ENCODE measurements around the gene SPINK9. TPM values are rescaled to one million over a fixed set of nuclear protein-coding genes. Genes with fewer than 3 reads are reported as not detected.

Gene SPINK9
- total and polyA plus RNA-seq, 2 of the 4 experiments (the other 2 are of a cell fraction), result not detected

DNA sequence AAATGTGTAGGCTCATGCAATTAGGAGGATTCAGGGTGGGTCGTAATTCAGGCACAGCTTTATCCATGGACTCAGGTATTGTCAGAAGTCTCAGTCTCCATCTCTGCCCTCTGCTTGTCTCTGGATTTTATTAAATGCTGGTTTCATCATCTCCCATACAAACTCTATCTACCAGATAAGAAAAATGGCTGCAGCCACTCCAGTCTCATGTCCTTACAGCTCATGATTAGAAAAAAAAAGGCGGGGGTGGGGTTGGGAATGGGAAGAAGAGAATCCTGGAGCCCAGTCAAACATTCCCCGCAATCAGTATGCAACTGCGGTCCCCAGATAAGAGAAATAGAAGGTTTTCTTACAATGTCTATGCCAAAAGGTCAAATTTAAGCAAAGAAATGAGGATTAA, 40.8 kb downstream of the SPINK9 start (continued):
- TF ChIP-seq, protein P1, sequence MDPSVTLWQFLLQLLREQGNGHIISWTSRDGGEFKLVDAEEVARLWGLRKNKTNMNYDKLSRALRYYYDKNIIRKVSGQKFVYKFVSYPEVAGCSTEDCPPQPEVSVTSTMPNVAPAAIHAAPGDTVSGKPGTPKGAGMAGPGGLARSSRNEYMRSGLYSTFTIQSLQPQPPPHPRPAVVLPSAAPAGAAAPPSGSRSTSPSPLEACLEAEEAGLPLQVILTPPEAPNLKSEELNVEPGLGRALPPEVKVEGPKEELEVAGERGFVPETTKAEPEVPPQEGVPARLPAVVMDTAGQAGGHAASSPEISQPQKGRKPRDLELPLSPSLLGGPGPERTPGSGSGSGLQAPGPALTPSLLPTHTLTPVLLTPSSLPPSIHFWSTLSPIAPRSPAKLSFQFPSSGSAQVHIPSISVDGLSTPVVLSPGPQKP (IDR thresholded peaks at IDR 0.05; ENCODE audit: borderline replicate concordance, low read depth, low read length), result no peak
- TF ChIP-seq SMC3 (IDR thresholded peaks at IDR 0.05; ENCODE audit: low read depth, low read length), result no peak

DNA sequence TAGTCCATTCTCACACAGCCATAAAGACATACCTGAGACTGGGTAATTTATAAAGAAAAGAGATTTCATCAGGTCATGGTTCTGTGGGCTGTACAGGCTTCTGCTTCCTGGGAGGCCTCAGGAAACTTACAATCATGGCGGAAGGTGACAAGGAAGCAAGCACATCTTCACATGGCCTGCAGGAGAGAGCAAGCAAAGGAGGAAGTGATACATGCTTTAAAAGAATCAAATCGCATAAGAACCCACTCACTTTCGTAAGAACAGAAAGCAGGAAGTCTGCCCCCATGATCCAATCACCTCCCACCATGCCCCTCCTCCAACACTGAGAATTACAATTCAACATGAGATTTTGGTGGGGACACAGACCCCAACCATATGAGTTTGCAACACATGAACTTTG, 43.3 kb downstream of the SPINK9 start:
- no peak overlapping the region for H3K14ac ChIP-seq (replicated peaks; ENCODE audit: low read depth, low read length)
- H4K8ac ChIP-seq (ENCODE audit: low read depth in 2 of 2, low read length in 2 of 2), result no peak overlapping the region
- no peak overlapping the region for H3K4me2 ChIP-seq (ENCODE audit: low read depth, low read length)
- dilution Hi-C loops (cut with HindIII; ENCODE audit: low sequenced_read_pairs, unreplicated experiment), result no loop called here
- no peaks in the 10 kb centered on the region; a peak in 1 of 4 replicates for H3K79me1 ChIP-seq (ENCODE audit: low read depth in 1 of 2, low read length in 2 of 2)
- H3K27ac ChIP-seq (ENCODE audit: insufficient read depth, low read length), result no peak overlapping the region
- H3K23ac ChIP-seq (ENCODE audit: low read depth, low read length), result no peak overlapping the region
- H3K27me3 ChIP-seq (ENCODE audit: control insufficient read depth, insufficient read depth, low read length), result no peaks in the 10 kb centered on the region
- H3K4me1 ChIP-seq (ENCODE audit: control insufficient read depth, insufficient read depth, low read length), result peaks cover 2% of the 10 kb centered on the region; the same call in 1 of the 2 replicates
- ChIA-PET CTCF (no interaction called here), POLR2A (ENCODE audit: unreplicated experiment) (no interaction called here)
- no peak overlapping the region for H2BK120ac ChIP-seq (ENCODE audit: low read depth, low read length)
- no peak overlapping the region for H3K4ac ChIP-seq (ENCODE audit: low read depth, low read length)
- no peak overlapping the region for H2AK9ac ChIP-seq (replicated peaks; ENCODE audit: low read depth, low read length, poor library complexity)
- H3K4me3 ChIP-seq (ENCODE audit: insufficient read depth, low read depth, low read length), result no peak overlapping the region
- no peak overlapping the region for H2BK15ac ChIP-seq (ENCODE audit: low read depth, low read length)
- no peak overlapping the region for H2BK20ac ChIP-seq (ENCODE audit: low read depth, low read length)
- intact Hi-C loops (cut with micrococcal nuclease), result no loop called here
- H3K9me3 ChIP-seq (ENCODE audit: control insufficient read depth, insufficient read depth, low read length), result no peaks in the 10 kb centered on the region
- no TSS peak for BruUV-seq (replicated peaks)
- no peak overlapping the region for H2AFZ ChIP-seq (replicated peaks; ENCODE audit: low read length, poor library complexity)
- no peak overlapping the region for H4K91ac ChIP-seq (ENCODE audit: insufficient read depth, low read depth, low read length)
- no peaks in the 10 kb centered on the region for H3K9me1 ChIP-seq (ENCODE audit: insufficient read depth, low read length)
- WGBS, 2 experiments (ENCODE audit: extremely low coverage in 2 of 2, insufficient read length in 1 of 2), result no CpG with 5 or more reads among the region's 3 CpGs
- H3K56ac ChIP-seq (ENCODE audit: extremely low read depth, insufficient read depth, low read length), result no peak overlapping the region
- DNase-seq (no peak), ATAC-seq (ENCODE audit: low read depth) (no peak)
- H4K20me1 ChIP-seq (ENCODE audit: insufficient read depth, low read length), result no peaks in the 10 kb centered on the region
- no peak overlapping the region for H2BK5ac ChIP-seq (ENCODE audit: low read depth, low read length, poor library complexity, severe bottlenecking)
- H3K9ac ChIP-seq (ENCODE audit: low read depth, low read length), result no peak overlapping the region
- no peak overlapping the region for H3K18ac ChIP-seq (ENCODE audit: low read depth, low read length)
- H4K5ac ChIP-seq (ENCODE audit: low read depth, low read length), result no peak overlapping the region
- in situ Hi-C loops (cut with MboI; ENCODE audit: low sequenced_read_pairs), result loop anchor here (10.0 kb wide), 1 partner anchor 204 kb away; no protein-coding TSS in a partner anchor
- peaks cover 2% of the 10 kb centered on the region; the same call in 1 of the 2 replicates for H3K36me3 ChIP-seq (ENCODE audit: control insufficient read depth, insufficient read depth, low read length)
- H2AK5ac ChIP-seq (ENCODE audit: low read depth, low read length), result no peak overlapping the region
- TF ChIP-seq RFX5 (IDR thresholded peaks at IDR 0.05; ENCODE audit: low read depth, low read length) (no peak), BHLHE40 (IDR thresholded peaks at IDR 0.05; ENCODE audit: low read depth, low read length) (no peak), SMC3 (IDR thresholded peaks at IDR 0.05; ENCODE audit: low read depth, low read length) (no peak), MAFK (IDR thresholded peaks at IDR 0.05; ENCODE audit: low read depth, low read length) (no peak), RCOR1 (IDR thresholded peaks at IDR 0.05; ENCODE audit: insufficient replicate concordance, low read length) (no peak), FOS (IDR thresholded peaks at IDR 0.05; ENCODE audit: low read depth, low read length) (no peak), NFE2L2 (IDR thresholded peaks at IDR 0.05; ENCODE audit: low read depth, low read length) (no peak), RAD21 (IDR thresholded peaks at IDR 0.05; ENCODE audit: low read length) (no peak), POLR2A (IDR thresholded peaks at IDR 0.05; ENCODE audit: low read depth, low read length) (no peak), MAZ (IDR thresholded peaks at IDR 0.05; ENCODE audit: borderline replicate concordance, low read depth, low read length) (no peak), MXI1 (IDR thresholded peaks at IDR 0.05; ENCODE audit: borderline replicate concordance, low read depth, low read length) (no peak), CEBPB (IDR thresholded peaks at IDR 0.05; ENCODE audit: low read depth, low read length) (no peak)
- TF ChIP-seq, protein P2, sequence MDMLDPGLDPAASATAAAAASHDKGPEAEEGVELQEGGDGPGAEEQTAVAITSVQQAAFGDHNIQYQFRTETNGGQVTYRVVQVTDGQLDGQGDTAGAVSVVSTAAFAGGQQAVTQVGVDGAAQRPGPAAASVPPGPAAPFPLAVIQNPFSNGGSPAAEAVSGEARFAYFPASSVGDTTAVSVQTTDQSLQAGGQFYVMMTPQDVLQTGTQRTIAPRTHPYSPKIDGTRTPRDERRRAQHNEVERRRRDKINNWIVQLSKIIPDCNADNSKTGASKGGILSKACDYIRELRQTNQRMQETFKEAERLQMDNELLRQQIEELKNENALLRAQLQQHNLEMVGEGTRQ (IDR thresholded peaks at IDR 0.05; ENCODE audit: low read depth, low read length), result no peak
- TF ChIP-seq, protein P1 (IDR thresholded peaks at IDR 0.05; ENCODE audit: borderline replicate concordance, low read depth, low read length), result no peak
